Aorta (tissue), 5 donors: ENCODE measurements around the gene IL17B. TPM values are rescaled to one million over a fixed set of nuclear protein-coding genes. Genes with fewer than 3 reads are reported as not detected.

ENCODE experiments used
- ATAC-seq: fragments of 200-7000 bp; cut with Tn5 transposase; one replicate; pipeline ENCODE4 v1.9.1; 2022; ENCODE audit warnings: moderate library complexity; ENCODE audit not compliant: low FRiP score
- DNase-seq, 2 donors: peaks; one replicate each; pipeline ENCODE4 v3.0.0-alpha.2; 2020
- H3K27ac ChIP-seq, 2 donors: one replicate each; pipeline ENCODE4 v1.5.1; 2013; ENCODE audit warnings: low read length in 2 of 2, mild to moderate bottlenecking in 2 of 2, moderate library complexity in 2 of 2, control low read depth in 1 of 2, inconsistent platforms in 1 of 2, low read depth in 1 of 2
- H3K27me3 ChIP-seq, 2 donors: one replicate each; pipeline ENCODE4 v1.6.1; 2013; ENCODE audit warnings: control low read depth in 1 of 2, low read length in 1 of 2, mild to moderate bottlenecking in 1 of 2, moderate library complexity in 1 of 2; ENCODE audit not compliant: insufficient read depth in 2 of 2, control insufficient read depth in 1 of 2
- H3K36me3 ChIP-seq, 2 donors: one replicate each; pipeline ENCODE4 v1.6.1; 2013; ENCODE audit warnings: control low read depth in 1 of 2, low read length in 1 of 2, mild to moderate bottlenecking in 1 of 2; ENCODE audit not compliant: insufficient read depth in 2 of 2, control insufficient read depth in 1 of 2
- H3K4me1 ChIP-seq, 2 donors: one replicate each; pipeline ENCODE4 v1.6.1; 2013; ENCODE audit warnings: low read length in 2 of 2, control low read depth in 1 of 2, mild to moderate bottlenecking in 1 of 2, moderate library complexity in 1 of 2; ENCODE audit not compliant: insufficient read depth in 2 of 2, control insufficient read depth in 1 of 2
- H3K4me3 ChIP-seq, 2 donors: one replicate each; pipeline ENCODE4 v1.5.1; 2013; ENCODE audit warnings: low read length in 2 of 2, control low read depth in 1 of 2, mild to moderate bottlenecking in 1 of 2
- H3K9me3 ChIP-seq: one replicate; pipeline ENCODE4 v1.6.1; 2013; ENCODE audit warnings: mild to moderate bottlenecking, low read length; ENCODE audit not compliant: control insufficient read depth
- WGBS, 2 donors: extraction: QIAGEN DNeasy Blood & Tissue Kit; methylation state at CpG; one replicate each; pipeline ENCODE4 v1.1.7; 2013; 5-methylcytosine and 5-hydroxymethylcytosine counted together
- intact Hi-C, 2 donors: fragments of 100-400 bp; cut with DNase I; formaldehyde crosslinking; loops; one replicate each; pipeline versions ENCODE4 v1.14.2 to v1.15.0; 2022
- polyA plus RNA-seq, 2 donors: library from polyadenylated mRNA; stranded (reverse); fragments of 200-250 nt; gene quantifications; one replicate each; pipeline ENCODE4 v1.2.3, GENCODE V29; 2013
- total RNA-seq, 2 donors: library from RNA; stranded (reverse); fragmentation: NEBNext Ultra II Directional; extraction: Animal tissue kit (Norgen Biotek cat#: 25700); gene quantifications; one replicate each; pipeline ENCODE4 v1.2.1, GENCODE V29; 2021
- donor health status: healthy with polysubstance abuse.
- donor health status: Bipolar disorder and iron deficiency.
- donor health status: DM: no; HTN: no; CAD: no.
- donor health status: DM: no; HTN: no; CAD: no.
- donor health status: DM: yes; HTN: yes; CAD: no.

Gene IL17B
- total and polyA plus RNA-seq, 4 donors = 2.8 to 18.0 (median 8.3) TPM

GRCh38 chr5:149338364-149338763 lies 40.7 kb downstream of the IL17B start:
- 53 to 78% methylated on average over 1 of the region's 1 CpG for WGBS, 2 donors

GRCh38 chr5:149337736-149338135 lies 41.4 kb downstream of the IL17B start:
- no peaks in the 10 kb centered on the region for H3K9me3 ChIP-seq
- H3K4me1 ChIP-seq = no peaks in the 10 kb centered on the region
- H3K27ac ChIP-seq = no peak overlapping the region
- H3K36me3 ChIP-seq = peaks cover 3% of the 10 kb centered on the region in 2 donors
- 94 to 95% methylated on average over 4 of the region's 4 CpGs for WGBS, 2 donors
- intact Hi-C loops = no loop called here
- no peak for ATAC-seq
- DNase-seq = no peak
- H3K27me3 ChIP-seq = no peaks in the 10 kb centered on the region
- H3K4me3 ChIP-seq = no peak overlapping the region

More at GRCh38 chr5:149338364-149338763, 40.7 kb downstream of the IL17B start:
- H3K4me1 ChIP-seq = no peaks in the 10 kb centered on the region
- H3K27me3 ChIP-seq = no peaks in the 10 kb centered on the region
- H3K27ac ChIP-seq = no peak overlapping the region
- no peak overlapping the region for H3K4me3 ChIP-seq
- DNase-seq (no peak), ATAC-seq (no peak)
- intact Hi-C loops = no loop called here
- peaks cover 3% of the 10 kb centered on the region in 2 donors for H3K36me3 ChIP-seq
- H3K9me3 ChIP-seq = no peaks in the 10 kb centered on the region

- H3K4me1 ChIP-seq = no peaks in the 10 kb centered on the region
- ATAC-seq (no peak), DNase-seq (no peak)
- H3K27me3 ChIP-seq = no peaks in the 10 kb centered on the region
- H3K9me3 ChIP-seq = no peaks in the 10 kb centered on the region
- intact Hi-C loops = no loop called here
- no peak overlapping the region for H3K4me3 ChIP-seq
- H3K36me3 ChIP-seq = no peaks in the 10 kb centered on the region
- no peak overlapping the region for H3K27ac ChIP-seq
- 76 to 78% methylated on average over 2 of the region's 2 CpGs for WGBS, 2 donors
These were observed 45.2 kb downstream of the IL17B start for GRCh38 chr5:149333711-149334443.

- Histone ChIP-seq H3K4me3 (no peak overlapping the region), H3K4me1 (no peaks in the 10 kb centered on the region), H3K27ac (no peak overlapping the region), H3K9me3 (no peaks in the 10 kb centered on the region), H3K27me3 (no peaks in the 10 kb centered on the region), H3K36me3 (no peaks in the 10 kb centered on the region)
- DNase-seq (no peak), ATAC-seq (no peak)
- intact Hi-C loops = no loop called here
- whole genome bisulfite sequencing, 2 donors = 93 to 97% methylated on average over 5 of the region's 5 CpGs
These were observed 50.9 kb downstream of the IL17B start for GRCh38 chr5:149328177-149328576.

GRCh38 chr5:149326611-149327010 lies 52.5 kb downstream of the IL17B start:
- H3K36me3 ChIP-seq = no peaks in the 10 kb centered on the region
- intact Hi-C loops = no loop called here
- WGBS, 2 donors = 90% methylated on average over 3 of the region's 3 CpGs

GRCh38 chr5:149325894-149326293 lies 53.2 kb downstream of the IL17B start:
- WGBS, 2 donors = 95% methylated on average over 5 of the region's 5 CpGs

More at GRCh38 chr5:149326611-149327010, 52.5 kb downstream of the IL17B start:
- DNase-seq = no peak
- Histone ChIP-seq H3K27ac (no peak overlapping the region), H3K9me3 (no peaks in the 10 kb centered on the region), H3K4me1 (no peaks in the 10 kb centered on the region), H3K4me3 (no peak overlapping the region), H3K27me3 (no peaks in the 10 kb centered on the region)
- no peak for ATAC-seq

GRCh38 chr5:149325166-149325735 lies 53.8 kb downstream of the IL17B start:
- ATAC-seq = no peak
- no peaks in the 10 kb centered on the region for H3K36me3 ChIP-seq
- no peak overlapping the region for H3K27ac ChIP-seq

More at GRCh38 chr5:149325894-149326293, 53.2 kb downstream of the IL17B start:
- ATAC-seq (no peak), DNase-seq (no peak)
- no peak overlapping the region for H3K4me3 ChIP-seq
- H3K4me1 ChIP-seq = no peaks in the 10 kb centered on the region
- no peak overlapping the region for H3K27ac ChIP-seq
- intact Hi-C loops = no loop called here
- no peaks in the 10 kb centered on the region for H3K27me3 ChIP-seq
- no peaks in the 10 kb centered on the region for H3K9me3 ChIP-seq
- H3K36me3 ChIP-seq = no peaks in the 10 kb centered on the region

GRCh38 chr5:149324641-149325040 lies 54.5 kb downstream of the IL17B start:
- 93 to 98% methylated on average over 2 of the region's 2 CpGs for WGBS, 2 donors
- intact Hi-C loops = no loop called here
- Histone ChIP-seq H3K9me3 (no peaks in the 10 kb centered on the region), H3K4me3 (no peak overlapping the region), H3K27ac (no peak overlapping the region), H3K27me3 (no peaks in the 10 kb centered on the region), H3K36me3 (no peaks in the 10 kb centered on the region), H3K4me1 (no peaks in the 10 kb centered on the region)
- ATAC-seq = no peak
- no peak for DNase-seq

More at GRCh38 chr5:149325166-149325735, 53.8 kb downstream of the IL17B start:
- Histone ChIP-seq H3K4me1 (no peaks in the 10 kb centered on the region), H3K4me3 (no peak overlapping the region), H3K9me3 (no peaks in the 10 kb centered on the region), H3K27me3 (no peaks in the 10 kb centered on the region)
- intact Hi-C loops = no loop called here
- no peak for DNase-seq
